Heart left ventricle (tissue), 13 donors: ENCODE measurements around the gene FAM221B.

Experiments used
- POLR2A ChIP-seq, 2 donors: fragments of 450-650 bp; IDR thresholded peaks; one replicate each; pipeline ENCODE4 v1.6.1; 2017; ENCODE audit warnings: antibody characterized with exemption in 2 of 2, mild to moderate bottlenecking in 2 of 2, moderate library complexity in 2 of 2
- TF ChIP-seq, protein P1 (sequence below), 12 donors: fragments of 200-600 bp; sonication (generic) in 4 of 12; IDR thresholded peaks; one replicate each; pipeline versions ENCODE4 v1.5.0 to v1.8.0; 2018 to 2022; ENCODE audit warnings: antibody characterized with exemption in 12 of 12, mild to moderate bottlenecking in 5 of 12
- donor health status: ischemic (EF 13 %, LVEDD 7.1; RV severe dilation, severe dysfunction).
- donor health status: DM: no; HTN: yes; CAD: no.
- donor health status: DM: no; HTN: no; CAD: no.
- donor health status: ischemic (EF 25% LVEDD 6.9; RV normal size, moderate dysfunction).
- donor health status: ischemic (EF 25% LVEDD 5.7; RV mildly dilated, moderate dysfunction).
- donor health status: ischemic (EF 35%, LVEDD 5.7; RV mildly dilated, moderate dysfunction).
- donor health status: nonischemic (EF 11% LVEDD 7.7; RV severe dilation, severe dysfunction).
- donor health status: DM: yes; HTN: yes; CAD: no.
- donor health status: PGD.
- donor health status: ischemic (EF 29% LVEDD 5.4; RV normal size, mild dysfunction).
- donor health status: nonischemic (EF 23%, LVEDD 6.1; RV moderate dilation, normal function).

DNA sequence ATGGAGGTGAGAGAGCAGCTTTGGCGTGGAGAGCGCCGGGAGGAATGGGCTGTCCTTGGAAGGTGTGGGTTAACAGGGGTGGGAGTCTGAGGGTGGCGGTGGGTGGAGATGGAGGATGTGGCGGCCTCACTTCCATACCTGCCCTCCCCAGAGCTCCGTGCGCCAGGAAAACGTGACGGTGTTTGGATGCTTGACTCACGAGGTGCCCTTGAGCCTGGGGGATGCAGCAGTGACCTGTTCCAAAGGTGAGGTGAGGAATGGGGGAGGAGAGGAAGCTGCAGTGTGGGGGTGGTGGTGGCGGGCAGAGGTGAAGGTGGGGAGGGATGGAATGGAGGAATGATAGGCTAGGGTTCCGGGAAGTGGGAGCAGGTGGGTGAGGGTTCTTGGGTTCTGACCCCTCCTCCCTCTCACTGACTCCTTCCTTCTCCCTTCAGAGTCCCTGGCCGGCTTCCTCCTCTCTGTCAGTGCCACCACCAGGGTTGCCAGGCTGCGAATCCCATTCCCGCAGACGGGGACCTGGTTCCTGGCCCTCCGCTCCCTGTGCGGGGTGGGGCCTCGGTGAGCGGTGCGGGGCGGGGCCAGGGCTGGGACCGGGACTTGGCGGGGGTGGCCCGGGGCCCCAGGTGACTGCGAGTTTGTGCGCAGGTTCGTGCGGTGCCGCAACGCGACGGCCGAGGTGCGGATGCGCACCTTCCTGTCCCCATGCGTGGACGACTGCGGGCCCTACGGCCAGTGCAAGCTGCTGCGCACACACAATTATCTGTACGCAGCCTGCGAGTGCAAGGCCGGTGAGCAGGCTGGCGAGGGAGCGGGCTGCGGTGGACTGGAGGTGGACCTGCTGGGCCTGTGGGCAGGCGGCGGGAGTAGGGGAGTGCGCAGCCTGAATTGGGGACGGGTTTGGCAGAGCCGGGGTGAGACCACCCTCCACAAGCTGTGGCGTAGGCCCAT lies 17.6 kb upstream of the FAM221B start:
- TF ChIP-seq POLR2A (IDR thresholded peaks at IDR 0.05) = no peak
- TF ChIP-seq, protein P1, sequence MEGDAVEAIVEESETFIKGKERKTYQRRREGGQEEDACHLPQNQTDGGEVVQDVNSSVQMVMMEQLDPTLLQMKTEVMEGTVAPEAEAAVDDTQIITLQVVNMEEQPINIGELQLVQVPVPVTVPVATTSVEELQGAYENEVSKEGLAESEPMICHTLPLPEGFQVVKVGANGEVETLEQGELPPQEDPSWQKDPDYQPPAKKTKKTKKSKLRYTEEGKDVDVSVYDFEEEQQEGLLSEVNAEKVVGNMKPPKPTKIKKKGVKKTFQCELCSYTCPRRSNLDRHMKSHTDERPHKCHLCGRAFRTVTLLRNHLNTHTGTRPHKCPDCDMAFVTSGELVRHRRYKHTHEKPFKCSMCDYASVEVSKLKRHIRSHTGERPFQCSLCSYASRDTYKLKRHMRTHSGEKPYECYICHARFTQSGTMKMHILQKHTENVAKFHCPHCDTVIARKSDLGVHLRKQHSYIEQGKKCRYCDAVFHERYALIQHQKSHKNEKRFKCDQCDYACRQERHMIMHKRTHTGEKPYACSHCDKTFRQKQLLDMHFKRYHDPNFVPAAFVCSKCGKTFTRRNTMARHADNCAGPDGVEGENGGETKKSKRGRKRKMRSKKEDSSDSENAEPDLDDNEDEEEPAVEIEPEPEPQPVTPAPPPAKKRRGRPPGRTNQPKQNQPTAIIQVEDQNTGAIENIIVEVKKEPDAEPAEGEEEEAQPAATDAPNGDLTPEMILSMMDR (IDR thresholded peaks at IDR 0.05) = no peak
